A549 (cell line): ENCODE measurements around the gene CFAP77. TPM values are rescaled to one million over a fixed set of nuclear protein-coding genes. Genes with fewer than 3 reads are reported as not detected.

Experiments used
- ATAC-seq, 2 experiments: fragments of 200-7000 bp in 1 of 2; fragments of >200 bp in 1 of 2; cut with Nextera tagmentation in 1 of 2; cut with Tn5 transposase in 1 of 2; 3 replicates each; pipeline versions ENCODE4 v1.8.0 to v1.9.1; 2018 to 2020; ENCODE audit warnings: mild to moderate bottlenecking in 1 of 2, moderate library complexity in 1 of 2
- CTCF ChIA-PET: fragments of 300-600 bp; sonication (Branson Sonifier 250); formaldehyde crosslinking; extraction: SDS; loops from one replicate; lab custom pipeline; 2021; ENCODE audit warnings: antibody characterized with exemption, inconsistent platforms; lab: Yijun Ruan, JAX
- POLR2A ChIA-PET: fragments of 350-600 bp; formaldehyde crosslinking; extraction: SDS; loops from one replicate; lab custom pipeline; 2021; ENCODE audit warnings: antibody characterized with exemption, inconsistent platforms; lab: Yijun Ruan, JAX
- DNase-seq, 2 experiments: peaks; one replicate each; pipeline versions ENCODE4 v3.0.0 to v3.0.0-alpha.2; 2011 to 2016; ENCODE audit warnings: low read depth in 1 of 2, low spot score in 1 of 2
- FAIRE-seq: peaks from 2 replicates; lab custom pipeline; 2011; peaks lifted over from hg19 to GRCh38; lab: Jason Lieb, UNC
- H3K27ac ChIP-seq, 2 experiments: fragments of >200 bp; sonication (Bioruptor Twin); formaldehyde crosslinking; 3 replicates each; pipeline ENCODE4 v1.5.1; 2016 to 2017
- H3K4me1 ChIP-seq: fragments of >200 bp; sonication (Bioruptor Twin); formaldehyde crosslinking; 3 replicates; pipeline ENCODE4 v1.6.1; 2016
- H3K4me2 ChIP-seq: fragments of >200 bp; sonication (Bioruptor Twin); formaldehyde crosslinking; 3 replicates; pipeline ENCODE4 v1.6.1; 2016
- H3K4me3 ChIP-seq: fragments of >200 bp; sonication (Bioruptor Twin); formaldehyde crosslinking; 3 replicates; pipeline ENCODE4 v1.5.1; 2016
- H3K9me3 ChIP-seq: fragments of >200 bp; sonication (Bioruptor Twin); formaldehyde crosslinking; 3 replicates; pipeline ENCODE4 v1.6.1; 2016
- CBX8 ChIP-seq: fragments of 200-600 bp; sonication (generic); IDR thresholded peaks from 2 replicates; pipeline ENCODE4 v1.6.1; 2016
- CEBPB ChIP-seq, 2 experiments: fragments of >200 bp in 1 of 2; sonication (Bioruptor Twin) in 1 of 2; formaldehyde crosslinking in 1 of 2; IDR thresholded peaks; 2 replicates each; pipeline ENCODE4 v1.6.1; 2012 to 2016
- CHD2 ChIP-seq: fragments of 150-350 bp; IDR thresholded peaks from 2 replicates; pipeline ENCODE4 v1.6.1; 2014; ENCODE audit warnings: low read length; ENCODE audit not compliant: partially characterized antibody
- EHF ChIP-seq: fragments of 250-450 bp; sonication (Bioruptor Pico); IDR thresholded peaks from 2 replicates; pipeline ENCODE4 v1.5.0; 2020; ENCODE audit warnings: mild to moderate bottlenecking
- EP300 ChIP-seq, 2 experiments: fragments of >200 bp; sonication (Bioruptor Twin); formaldehyde crosslinking; IDR thresholded peaks; 2 replicates in 1 of 2; 3 replicates in 1 of 2; pipeline ENCODE4 v1.6.1; 2016 to 2017
- FOSL2 ChIP-seq, 2 experiments: fragments of 450-650 bp in 1 of 2; fragments of >200 bp in 1 of 2; sonication (Bioruptor Twin) in 1 of 2; formaldehyde crosslinking; IDR thresholded peaks; 2 replicates each; pipeline versions ENCODE4 v1.5.0 to v1.6.1; 2016 to 2020; ENCODE audit warnings: mild to moderate bottlenecking in 1 of 2, moderate library complexity in 1 of 2
- GATA3 ChIP-seq: IDR thresholded peaks from 2 replicates; pipeline ENCODE4 v1.6.1; 2012; ENCODE audit warnings: borderline replicate concordance
- HES2 ChIP-seq: fragments of >200 bp; sonication (Bioruptor Twin); formaldehyde crosslinking; IDR thresholded peaks from 2 replicates; pipeline ENCODE4 v1.6.1; 2016
- HEYL ChIP-seq: fragments of 250-450 bp; sonication (Bioruptor Pico); IDR thresholded peaks from 2 replicates; pipeline ENCODE4 v1.8.0; 2021; ENCODE audit warnings: mild to moderate bottlenecking, moderate library complexity
- HOXA7 ChIP-seq: fragments of 250-450 bp; sonication (Bioruptor Pico); IDR thresholded peaks from 2 replicates; pipeline ENCODE4 v1.5.0; 2020; ENCODE audit warnings: mild to moderate bottlenecking, moderate library complexity
- HOXB13 ChIP-seq: fragments of 250-450 bp; sonication (Bioruptor Pico); IDR thresholded peaks from 2 replicates; pipeline ENCODE4 v1.5.0; 2020; ENCODE audit warnings: low read depth, mild to moderate bottlenecking, moderate library complexity
- JUNB ChIP-seq: fragments of >200 bp; sonication (Bioruptor Twin); formaldehyde crosslinking; IDR thresholded peaks from 2 replicates; pipeline ENCODE4 v1.6.1; 2016
- KDM1A ChIP-seq: fragments of 200-600 bp; sonication (generic); IDR thresholded peaks from 2 replicates; pipeline ENCODE4 v1.6.1; 2016; ENCODE audit warnings: low read depth, mild to moderate bottlenecking
- KDM5A ChIP-seq: fragments of 200-600 bp; sonication (generic); IDR thresholded peaks from 2 replicates; pipeline ENCODE4 v1.6.1; 2016; ENCODE audit warnings: antibody characterized with exemption, mild to moderate bottlenecking
- MAFK ChIP-seq: fragments of 450-650 bp; IDR thresholded peaks from 2 replicates; pipeline ENCODE4 v1.6.1; 2014; ENCODE audit not compliant: partially characterized antibody
- MAZ ChIP-seq: fragments of 150-350 bp; IDR thresholded peaks from 2 replicates; pipeline ENCODE4 v1.6.1; 2014; ENCODE audit warnings: antibody characterized with exemption, low read depth, low read length, borderline replicate concordance
- MYC ChIP-seq: IDR thresholded peaks from 2 replicates; pipeline ENCODE4 v1.6.1; 2012; ENCODE audit warnings: mild to moderate bottlenecking, inconsistent platforms, low read length, improper control_type of control experiment, borderline replicate concordance
- NR3C1 ChIP-seq: fragments of >200 bp; sonication (Bioruptor Twin); formaldehyde crosslinking; IDR thresholded peaks from 3 replicates; pipeline ENCODE4 v1.6.1; 2017
- PBX3 ChIP-seq: IDR thresholded peaks from 2 replicates; pipeline ENCODE4 v1.6.1; 2012
- PHF8 ChIP-seq: fragments of 200-600 bp; sonication (generic); IDR thresholded peaks from 2 replicates; pipeline ENCODE4 v1.6.1; 2016; ENCODE audit warnings: low read depth, mild to moderate bottlenecking, antibody characterized with exemption, moderate library complexity, borderline replicate concordance
- POLR2A ChIP-seq: IDR thresholded peaks from 2 replicates; pipeline ENCODE4 v1.6.1; 2012; ENCODE audit warnings: mild to moderate bottlenecking, low read length
- RAD21 ChIP-seq, 2 experiments: fragments of >200 bp in 1 of 2; sonication (Bioruptor Twin) in 1 of 2; formaldehyde crosslinking in 1 of 2; IDR thresholded peaks in 1 of 2; conservative IDR thresholded peaks in 1 of 2; 2 replicates in 1 of 2; 3 replicates in 1 of 2; pipeline ENCODE4 v1.6.1; 2012 to 2018; ENCODE audit warnings: inconsistent platforms in 1 of 2
- RARB ChIP-seq: fragments of 250-450 bp; sonication (Bioruptor Pico); IDR thresholded peaks from 2 replicates; pipeline ENCODE4 v1.8.0; 2021; ENCODE audit warnings: mild to moderate bottlenecking, moderate library complexity
- SMC3 ChIP-seq: fragments of >200 bp; sonication (Bioruptor Twin); formaldehyde crosslinking; IDR thresholded peaks from 3 replicates; pipeline ENCODE4 v1.6.1; 2018; ENCODE audit warnings: inconsistent platforms
- SREBF2 ChIP-seq: fragments of 450-650 bp; IDR thresholded peaks from 2 replicates; pipeline ENCODE4 v1.6.1; 2014; ENCODE audit warnings: mild to moderate bottlenecking, moderate library complexity
- TP53 ChIP-seq: fragments of 250-450 bp; sonication (Bioruptor Pico); IDR thresholded peaks from 2 replicates; pipeline ENCODE4 v1.5.0; 2021; ENCODE audit warnings: mild to moderate bottlenecking, moderate library complexity
- ZC3H11A ChIP-seq: fragments of 450-650 bp; IDR thresholded peaks from 2 replicates; pipeline ENCODE4 v1.6.1; 2014; ENCODE audit warnings: antibody characterized with exemption, mild to moderate bottlenecking
- WGBS: methylation state at CpG from one replicate; pipeline ENCODE4 v1.1.6; 2017; ENCODE audit errors: missing lambda C conversion rate; 5-methylcytosine and 5-hydroxymethylcytosine counted together
- polyA plus RNA-seq, 4 experiments: library from polyadenylated mRNA; depleted of rRNA in 3 of 4; stranded (reverse); fragments of >200 nt; fragmentation: RNase III in 1 of 4; extraction: RNeasy Plus Mini Kit Qiagen cat#74134 plus additional on column Dnase treatment in 1 of 4; gene quantifications; 2 replicates in 3 of 4; 3 replicates in 1 of 4; pipeline ENCODE4 v1.2.3, GENCODE V29; 2011 to 2017
- TF ChIP-seq, protein P1 (sequence below): fragments of >200 bp; sonication (Bioruptor Twin); formaldehyde crosslinking; IDR thresholded peaks from 3 replicates; pipeline ENCODE4 v1.6.1; 2016
- TF ChIP-seq, protein P2 (sequence below): fragments of 450-650 bp; IDR thresholded peaks from 2 replicates; pipeline ENCODE4 v1.6.1; 2014; ENCODE audit warnings: antibody characterized with exemption
- TF ChIP-seq, protein P3 (sequence below): fragments of 250-450 bp; sonication (Bioruptor Pico); IDR thresholded peaks from 2 replicates; pipeline ENCODE4 v1.5.0; 2021; ENCODE audit warnings: mild to moderate bottlenecking, moderate library complexity, borderline replicate concordance
- TF ChIP-seq, protein P4 (sequence below): fragments of 250-450 bp; sonication (Bioruptor Pico); IDR thresholded peaks from 2 replicates; pipeline ENCODE4 v1.5.0; 2020; ENCODE audit warnings: low read depth, mild to moderate bottlenecking, moderate library complexity

CFAP77 gene
- polyA plus RNA-seq, 2 of the 4 experiments (the other 2 are of a cell fraction) = 0.05 TPM; not detected in 1

- TF ChIP-seq CHD2 (no peak), SMC3 (no peak), MYC (no peak), EP300 (IDR thresholded peaks at IDR 0.05) (no peak), PHF8 (no peak), KDM1A (no peak)
- TF ChIP-seq, protein P1, sequence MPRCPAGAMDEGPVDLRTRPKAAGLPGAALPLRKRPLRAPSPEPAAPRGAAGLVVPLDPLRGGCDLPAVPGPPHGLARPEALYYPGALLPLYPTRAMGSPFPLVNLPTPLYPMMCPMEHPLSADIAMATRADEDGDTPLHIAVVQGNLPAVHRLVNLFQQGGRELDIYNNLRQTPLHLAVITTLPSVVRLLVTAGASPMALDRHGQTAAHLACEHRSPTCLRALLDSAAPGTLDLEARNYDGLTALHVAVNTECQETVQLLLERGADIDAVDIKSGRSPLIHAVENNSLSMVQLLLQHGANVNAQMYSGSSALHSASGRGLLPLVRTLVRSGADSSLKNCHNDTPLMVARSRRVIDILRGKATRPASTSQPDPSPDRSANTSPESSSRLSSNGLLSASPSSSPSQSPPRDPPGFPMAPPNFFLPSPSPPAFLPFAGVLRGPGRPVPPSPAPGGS = no peak
- TF ChIP-seq, protein P2, sequence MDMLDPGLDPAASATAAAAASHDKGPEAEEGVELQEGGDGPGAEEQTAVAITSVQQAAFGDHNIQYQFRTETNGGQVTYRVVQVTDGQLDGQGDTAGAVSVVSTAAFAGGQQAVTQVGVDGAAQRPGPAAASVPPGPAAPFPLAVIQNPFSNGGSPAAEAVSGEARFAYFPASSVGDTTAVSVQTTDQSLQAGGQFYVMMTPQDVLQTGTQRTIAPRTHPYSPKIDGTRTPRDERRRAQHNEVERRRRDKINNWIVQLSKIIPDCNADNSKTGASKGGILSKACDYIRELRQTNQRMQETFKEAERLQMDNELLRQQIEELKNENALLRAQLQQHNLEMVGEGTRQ = no peak
- TF ChIP-seq, all 56 proteins: peak for 0
- ChIA-PET POLR2A (no interaction called here), CTCF (interaction anchor here (0.6 to 2.8 kb wide), 7 partner anchors 12 to 1673 kb away, joined by 3 to 14 read pairs (median 3); no protein-coding TSS in a partner anchor)
- no peak for FAIRE-seq
- Histone ChIP-seq H3K27ac (no peak overlapping the region), H3K4me2 (no peak overlapping the region), H3K4me1 (no peaks in the 10 kb centered on the region), H3K4me3 (no peak overlapping the region), H3K9me3 (no peaks in the 10 kb centered on the region)
- no peak; a peak in 1 of 6 replicates for ATAC-seq
- DNase-seq = no peak
- WGBS = 37% methylated on average over 13 of the region's 14 CpGs
Observed at GRCh38 chr9:132560616-132561202, 150.7 kb downstream of the CFAP77 start.

DNA sequence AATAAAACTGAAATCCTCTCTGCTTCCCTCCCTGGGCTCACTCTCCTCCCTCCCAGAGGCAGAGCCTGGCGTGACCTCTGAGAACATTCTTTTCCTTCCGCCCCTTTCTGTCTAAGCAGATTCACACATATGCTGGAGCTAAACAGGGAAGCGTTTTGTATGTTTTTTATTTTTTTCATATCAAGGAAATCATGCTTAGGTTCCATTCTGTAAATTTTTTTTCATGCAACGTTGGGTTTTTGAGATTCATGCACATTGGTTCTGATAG lies 152.2 kb downstream of the CFAP77 start:
- TF ChIP-seq CEBPB (IDR thresholded peaks at IDR 0.05) (no peak), RAD21 (conservative IDR thresholded peaks at IDR 0.05 in 1 of 2, IDR thresholded peaks at IDR 0.05 in 1 of 2) (no peak), HEYL (CRISPR knock-in tag) (no peak), CHD2 (no peak), HOXA7 (CRISPR knock-in tag) (no peak), KDM5A (no peak), MAFK (no peak), RARB (CRISPR knock-in tag) (no peak), CBX8 (no peak), POLR2A (no peak), JUNB (no peak), MAZ (no peak), GATA3 (no peak)
- TF ChIP-seq, protein P3, sequence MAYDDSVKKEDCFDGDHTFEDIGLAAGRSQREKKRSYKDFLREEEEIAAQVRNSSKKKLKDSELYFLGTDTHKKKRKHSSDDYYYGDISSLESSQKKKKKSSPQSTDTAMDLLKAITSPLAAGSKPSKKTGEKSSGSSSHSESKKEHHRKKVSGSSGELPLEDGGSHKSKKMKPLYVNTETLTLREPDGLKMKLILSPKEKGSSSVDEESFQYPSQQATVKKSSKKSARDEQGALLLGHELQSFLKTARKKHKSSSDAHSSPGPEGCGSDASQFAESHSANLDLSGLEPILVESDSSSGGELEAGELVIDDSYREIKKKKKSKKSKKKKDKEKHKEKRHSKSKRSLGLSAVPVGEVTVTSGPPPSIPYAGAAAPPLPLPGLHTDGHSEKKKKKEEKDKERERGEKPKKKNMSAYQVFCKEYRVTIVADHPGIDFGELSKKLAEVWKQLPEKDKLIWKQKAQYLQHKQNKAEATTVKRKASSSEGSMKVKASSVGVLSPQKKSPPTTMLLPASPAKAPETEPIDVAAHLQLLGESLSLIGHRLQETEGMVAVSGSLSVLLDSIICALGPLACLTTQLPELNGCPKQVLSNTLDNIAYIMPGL (CRISPR knock-in tag) = no peak
- no peak for DNase-seq
- Histone ChIP-seq H3K9me3 (no peaks in the 10 kb centered on the region), H3K27ac (no peak overlapping the region), H3K4me2 (no peak overlapping the region), H3K4me3 (no peak overlapping the region), H3K4me1 (no peaks in the 10 kb centered on the region)
- ATAC-seq = no peak
- 30% methylated on average over 4 of the region's 4 CpGs for WGBS
- CTCF ChIA-PET = interaction anchor here (0.6 to 4.8 kb wide), 2 partner anchors 13 to 38 kb away, joined by 3 to 25 read pairs; no protein-coding TSS in a partner anchor
- FAIRE-seq = no peak
- POLR2A ChIA-PET = no interaction called here

DNA sequence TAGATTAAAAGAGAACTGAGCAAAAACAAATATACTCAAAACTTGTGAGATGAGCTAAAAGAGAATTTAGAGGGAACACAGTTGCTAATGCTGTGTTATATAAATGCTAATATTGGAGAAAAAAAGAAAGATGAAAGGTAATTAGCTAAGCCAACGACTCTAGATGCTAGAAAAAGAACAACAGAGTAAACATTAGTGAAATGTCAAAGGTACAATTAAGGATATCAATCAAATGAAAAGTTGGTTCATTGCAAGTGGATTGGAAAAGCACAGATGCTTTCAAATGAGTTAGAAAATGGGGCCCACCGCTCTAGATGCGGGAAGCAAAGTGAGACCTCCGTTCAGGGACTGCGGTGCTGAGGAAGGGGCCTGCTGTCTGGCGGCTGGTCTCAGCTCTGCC lies 154.5 kb downstream of the CFAP77 start:
- ChIA-PET POLR2A (no interaction called here), CTCF (interaction anchor here (1.5 to 4.8 kb wide), 2 partner anchors 10 to 57 kb away, joined by 11 to 25 read pairs; no protein-coding TSS in a partner anchor)
- Histone ChIP-seq H3K4me3 (no peak overlapping the region), H3K27ac (no peak overlapping the region), H3K9me3 (no peaks in the 10 kb centered on the region), H3K4me2 (no peak overlapping the region), H3K4me1 (no peaks in the 10 kb centered on the region)
- no peak for ATAC-seq
- WGBS = 67% methylated on average over 6 of the region's 6 CpGs
- DNase-seq = no peak
- no peak for FAIRE-seq
- TF ChIP-seq SREBF2 (no peak), PBX3 (no peak), CHD2 (no peak), TP53 (CRISPR knock-in tag) (no peak), ZC3H11A (no peak), HES2 (no peak), NR3C1 (no peak), FOSL2 (IDR thresholded peaks at IDR 0.05) (no peak), FOSL2 (CRISPR knock-in tag; IDR thresholded peaks at IDR 0.05) (no peak), PHF8 (no peak), HEYL (CRISPR knock-in tag) (no peak), EHF (no peak), SMC3 (no peak), HOXB13 (CRISPR knock-in tag) (no peak)
- TF ChIP-seq, protein P4, sequence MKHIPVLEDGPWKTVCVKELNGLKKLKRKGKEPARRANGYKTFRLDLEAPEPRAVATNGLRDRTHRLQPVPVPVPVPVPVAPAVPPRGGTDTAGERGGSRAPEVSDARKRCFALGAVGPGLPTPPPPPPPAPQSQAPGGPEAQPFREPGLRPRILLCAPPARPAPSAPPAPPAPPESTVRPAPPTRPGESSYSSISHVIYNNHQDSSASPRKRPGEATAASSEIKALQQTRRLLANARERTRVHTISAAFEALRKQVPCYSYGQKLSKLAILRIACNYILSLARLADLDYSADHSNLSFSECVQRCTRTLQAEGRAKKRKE (CRISPR knock-in tag) = no peak
